KMS-11 (cell line): Measurements from ENCODE around the gene FGF3.

ENCODE experiments used
- H2AFZ ChIP-seq: fragments of 200-600 bp; sonication (generic); 2 replicates; pipeline ENCODE4 v1.6.1; 2016; ENCODE audit warnings: antibody characterized with exemption, mixed run types, low read depth
- H3K27ac ChIP-seq: fragments of 200-600 bp; sonication (generic); 2 replicates; pipeline ENCODE4 v1.6.1; 2016; ENCODE audit warnings: mild to moderate bottlenecking, mixed run types
- H3K27me3 ChIP-seq: fragments of 200-600 bp; sonication (generic); 2 replicates; pipeline ENCODE4 v1.6.1; 2017; ENCODE audit warnings: mild to moderate bottlenecking, low read depth, mixed run types, moderate library complexity; ENCODE audit not compliant: insufficient read depth
- H3K36me3 ChIP-seq: fragments of 200-600 bp; sonication (generic); 2 replicates; pipeline ENCODE4 v1.6.1; 2017; ENCODE audit warnings: mild to moderate bottlenecking, mixed run types; ENCODE audit not compliant: insufficient read depth
- H3K4me1 ChIP-seq: fragments of 200-600 bp; sonication (generic); 2 replicates; pipeline ENCODE4 v1.6.1; 2016; ENCODE audit warnings: mild to moderate bottlenecking, low read depth, mixed run types; ENCODE audit not compliant: poor library complexity, severe bottlenecking
- H3K4me2 ChIP-seq: fragments of 200-600 bp; sonication (generic); 2 replicates; pipeline ENCODE4 v1.7.0; 2016; ENCODE audit warnings: mild to moderate bottlenecking, mixed run types
- H3K4me3 ChIP-seq: fragments of 200-600 bp; sonication (generic); IDR thresholded peaks from 2 replicates; pipeline ENCODE4 v1.6.1; 2017; ENCODE audit warnings: low read depth, low read length, mixed read lengths; ENCODE audit not compliant: insufficient read depth
- H3K79me2 ChIP-seq: fragments of 200-600 bp; sonication (generic); 2 replicates; pipeline ENCODE4 v1.6.1; 2016; ENCODE audit warnings: low read depth, mixed run types; ENCODE audit not compliant: insufficient read depth
- H3K9ac ChIP-seq: fragments of 200-600 bp; sonication (generic); 2 replicates; pipeline ENCODE4 v1.6.1; 2016; ENCODE audit warnings: mild to moderate bottlenecking, mixed run types
- H4K20me1 ChIP-seq: fragments of 200-600 bp; sonication (generic); 2 replicates; pipeline ENCODE4 v1.6.1; 2016; ENCODE audit warnings: mild to moderate bottlenecking, mixed run types; ENCODE audit not compliant: insufficient read depth
- TF ChIP-seq, protein P1 (sequence below): fragments of 200-600 bp; sonication (generic); conservative IDR thresholded peaks from 2 replicates; pipeline ENCODE4 v1.6.1; 2017; ENCODE audit warnings: low read depth, mild to moderate bottlenecking, antibody characterized with exemption, low read length, moderate library complexity, mixed read lengths

Gene FGF3

DNA sequence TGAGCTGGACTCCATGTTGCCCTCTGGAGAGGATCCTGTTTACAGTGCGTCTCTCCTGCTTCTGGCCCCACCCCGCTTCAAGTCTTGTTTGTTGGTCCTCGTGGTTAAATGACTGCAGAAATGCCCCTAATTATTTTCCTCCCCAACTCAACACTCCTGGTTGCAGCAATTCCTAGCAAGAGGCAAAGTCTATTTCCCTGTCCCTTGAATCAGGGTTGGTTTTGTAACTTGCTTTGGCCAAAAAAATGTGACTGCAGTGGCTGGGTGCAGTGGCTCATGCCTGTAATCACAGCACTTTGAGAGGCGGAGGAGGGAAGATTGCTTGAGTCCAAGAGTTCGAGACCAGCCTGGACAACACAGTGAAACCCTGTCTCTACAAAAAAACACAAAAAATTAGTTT lies 41.0 kb upstream of the FGF3 start:
- H3K9ac ChIP-seq, result no peak overlapping the region
- no peaks in the 10 kb centered on the region for H3K79me2 ChIP-seq
- no peaks in the 10 kb centered on the region for H3K36me3 ChIP-seq
- H3K4me2 ChIP-seq, result no peak overlapping the region
- TF ChIP-seq, protein P1, sequence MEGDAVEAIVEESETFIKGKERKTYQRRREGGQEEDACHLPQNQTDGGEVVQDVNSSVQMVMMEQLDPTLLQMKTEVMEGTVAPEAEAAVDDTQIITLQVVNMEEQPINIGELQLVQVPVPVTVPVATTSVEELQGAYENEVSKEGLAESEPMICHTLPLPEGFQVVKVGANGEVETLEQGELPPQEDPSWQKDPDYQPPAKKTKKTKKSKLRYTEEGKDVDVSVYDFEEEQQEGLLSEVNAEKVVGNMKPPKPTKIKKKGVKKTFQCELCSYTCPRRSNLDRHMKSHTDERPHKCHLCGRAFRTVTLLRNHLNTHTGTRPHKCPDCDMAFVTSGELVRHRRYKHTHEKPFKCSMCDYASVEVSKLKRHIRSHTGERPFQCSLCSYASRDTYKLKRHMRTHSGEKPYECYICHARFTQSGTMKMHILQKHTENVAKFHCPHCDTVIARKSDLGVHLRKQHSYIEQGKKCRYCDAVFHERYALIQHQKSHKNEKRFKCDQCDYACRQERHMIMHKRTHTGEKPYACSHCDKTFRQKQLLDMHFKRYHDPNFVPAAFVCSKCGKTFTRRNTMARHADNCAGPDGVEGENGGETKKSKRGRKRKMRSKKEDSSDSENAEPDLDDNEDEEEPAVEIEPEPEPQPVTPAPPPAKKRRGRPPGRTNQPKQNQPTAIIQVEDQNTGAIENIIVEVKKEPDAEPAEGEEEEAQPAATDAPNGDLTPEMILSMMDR, result no peak
- no peak overlapping the region for H3K27ac ChIP-seq
- H4K20me1 ChIP-seq, result no peaks in the 10 kb centered on the region
- H2AFZ ChIP-seq, result no peak overlapping the region
- H3K4me3 ChIP-seq, result no peak overlapping the region
- H3K4me1 ChIP-seq, result no peaks in the 10 kb centered on the region
- peaks cover 8% of the 10 kb centered on the region; the same call in 1 of the 2 replicates for H3K27me3 ChIP-seq

DNA sequence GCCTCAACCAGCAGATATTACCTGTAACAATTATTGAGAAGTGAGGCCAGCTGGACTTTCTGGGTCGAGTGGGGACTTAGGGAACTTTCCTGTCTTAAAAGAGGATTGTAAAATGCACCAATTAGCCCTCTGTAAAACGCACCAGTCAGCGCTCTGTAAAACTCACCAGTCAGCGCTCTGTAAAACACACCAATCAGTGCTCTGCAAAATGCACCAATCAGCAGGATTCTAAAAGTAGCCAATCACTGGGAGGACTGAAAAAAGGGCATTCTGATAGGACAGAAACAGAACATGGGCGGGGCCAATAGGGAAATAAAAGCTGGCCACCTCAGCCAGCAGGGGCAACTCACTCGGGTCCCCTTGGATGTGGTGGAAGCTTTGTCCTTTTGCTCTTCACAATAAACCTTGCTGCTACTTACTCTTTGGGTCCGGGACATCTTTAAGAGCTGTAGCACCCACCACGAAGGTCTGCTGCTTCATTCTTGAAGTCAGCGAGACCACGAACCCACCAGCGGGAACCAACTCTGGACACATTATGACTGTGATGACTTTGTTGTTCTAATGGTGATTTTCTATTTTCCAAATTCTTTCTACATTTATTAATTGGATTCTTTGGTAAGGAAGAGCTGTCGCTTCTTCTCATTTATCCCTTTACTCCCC lies 40.2 kb upstream of the FGF3 start:
- Histone ChIP-seq H3K79me2 (no peaks in the 10 kb centered on the region), H3K4me3 (no peak overlapping the region), H3K4me1 (no peaks in the 10 kb centered on the region), H3K27me3 (peaks cover 8% of the 10 kb centered on the region; the same call in 1 of the 2 replicates), H3K9ac (no peak overlapping the region), H3K27ac (no peak overlapping the region), H3K4me2 (no peak overlapping the region), H4K20me1 (no peaks in the 10 kb centered on the region), H2AFZ (no peak overlapping the region), H3K36me3 (no peaks in the 10 kb centered on the region)
- TF ChIP-seq, protein P1, result no peak

DNA sequence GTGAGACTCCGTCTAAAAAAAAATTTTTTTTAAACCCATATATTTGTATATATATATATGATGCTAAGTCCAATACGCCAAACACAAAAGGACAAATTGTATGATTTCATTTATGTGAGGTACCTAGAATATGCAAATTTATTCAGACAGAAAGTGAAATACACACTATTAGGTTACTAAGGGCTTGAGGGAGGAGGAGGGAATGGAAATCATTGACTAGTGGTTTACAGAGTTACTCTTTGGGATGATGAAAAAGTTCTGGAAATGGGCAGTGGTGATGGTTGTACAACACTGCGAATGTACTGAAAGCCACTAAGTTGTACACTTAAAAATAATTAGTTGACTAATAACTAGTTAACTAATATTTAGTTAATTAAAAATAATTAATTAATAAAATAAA lies 36.2 kb upstream of the FGF3 start:
- Histone ChIP-seq H2AFZ (no peak overlapping the region), H3K27me3 (no peaks in the 10 kb centered on the region), H3K4me1 (no peaks in the 10 kb centered on the region), H4K20me1 (no peaks in the 10 kb centered on the region), H3K4me3 (no peak overlapping the region), H3K27ac (no peak overlapping the region), H3K4me2 (no peak overlapping the region), H3K9ac (no peak overlapping the region), H3K79me2 (no peaks in the 10 kb centered on the region), H3K36me3 (no peaks in the 10 kb centered on the region)
- TF ChIP-seq, protein P1, result no peak

DNA sequence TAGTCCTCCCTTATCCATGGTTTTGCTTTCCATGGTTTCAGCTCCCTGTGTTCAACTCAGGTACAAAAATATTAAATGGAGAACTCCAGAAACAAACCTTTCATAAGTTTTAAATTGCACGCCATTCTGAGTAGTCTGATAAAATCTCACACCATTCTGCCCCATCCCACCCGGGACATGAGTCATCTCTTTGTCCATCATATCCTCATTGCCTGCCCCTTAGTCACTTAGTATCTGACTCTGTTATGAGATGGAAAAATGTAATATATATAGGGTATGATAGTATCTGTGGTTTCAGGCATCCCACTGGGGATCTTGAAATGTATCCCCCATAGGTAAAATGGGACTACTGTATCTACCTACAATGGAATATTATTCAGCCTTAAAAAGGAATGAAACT lies 35.5 kb upstream of the FGF3 start:
- no peaks in the 10 kb centered on the region for H3K4me1 ChIP-seq
- TF ChIP-seq, protein P1, result no peak
- H3K36me3 ChIP-seq, result no peaks in the 10 kb centered on the region
- no peaks in the 10 kb centered on the region for H4K20me1 ChIP-seq
- no peak overlapping the region for H3K9ac ChIP-seq
- no peak overlapping the region for H3K4me3 ChIP-seq
- H2AFZ ChIP-seq, result no peak overlapping the region
- no peaks in the 10 kb centered on the region for H3K27me3 ChIP-seq
- no peaks in the 10 kb centered on the region for H3K79me2 ChIP-seq
- H3K27ac ChIP-seq, result no peak overlapping the region
- no peak overlapping the region for H3K4me2 ChIP-seq
